PC-3 (cell line): Measurements from ENCODE around the gene NEDD4. TPM values are rescaled to one million over a fixed set of nuclear protein-coding genes. Genes with fewer than 3 reads are reported as not detected.

ENCODE experiments used
- ATAC-seq: fragments of 200-7000 bp; cut with Tn5 transposase; 2 replicates; pipeline ENCODE4 v1.9.1; 2020; ENCODE audit warnings: mild to moderate bottlenecking, moderate library complexity
- BruUV-seq: library from RNA; stranded (reverse); fragments of 400-500 nt; replicated peaks from 2 replicates; lab custom pipeline; 2021; lab: Mats Ljungman, UMichigan
- CTCF ChIA-PET: fragments of 300-600 bp; sonication (Branson Sonifier 250); formaldehyde crosslinking; loops from one replicate; lab custom pipeline; 2022; ENCODE audit warnings: antibody characterized with exemption; lab: Charles Lee
- POLR2A ChIA-PET: fragments of 300-600 bp; sonication (Branson Sonifier 250); formaldehyde crosslinking; loops from one replicate; lab custom pipeline; 2022; ENCODE audit warnings: antibody characterized with exemption; ENCODE audit not compliant: unreplicated experiment; lab: Charles Lee
- DNase-seq: peaks from one replicate; pipeline ENCODE4 v3.0.0-alpha.2; 2015
- H2AFZ ChIP-seq: fragments of 300-600 bp; sonication (generic); 2 replicates; pipeline ENCODE4 v1.6.0; 2016; ENCODE audit warnings: antibody characterized with exemption, low read length
- H3F3A ChIP-seq: fragments of 300-600 bp; sonication (generic); one replicate; pipeline ENCODE4 v1.6.0; 2017; ENCODE audit warnings: antibody characterized with exemption, low read length, control low read depth, mild to moderate bottlenecking; ENCODE audit not compliant: unreplicated experiment
- H3K27ac ChIP-seq: fragments of 300-600 bp; sonication (generic); 2 replicates; pipeline ENCODE4 v1.5.1; 2016; ENCODE audit warnings: mild to moderate bottlenecking, low read length
- H3K27me3 ChIP-seq: fragments of 300-600 bp; sonication (generic); 2 replicates; pipeline ENCODE4 v1.6.1; 2016; ENCODE audit warnings: low read length, mixed read lengths
- H3K36me3 ChIP-seq: fragments of 300-600 bp; sonication (generic); 2 replicates; pipeline ENCODE4 v1.6.1; 2016; ENCODE audit warnings: low read depth, mixed run types, low read length, mixed read lengths
- H3K4me1 ChIP-seq: fragments of 300-600 bp; sonication (generic); 2 replicates; pipeline ENCODE4 v1.5.1; 2016; ENCODE audit warnings: low read length; ENCODE audit not compliant: insufficient read depth
- H3K4me2 ChIP-seq: fragments of 300-600 bp; sonication (generic); 2 replicates; pipeline ENCODE4 v1.6.0; 2016; ENCODE audit warnings: low read length
- H3K4me3 ChIP-seq: fragments of 300-600 bp; sonication (generic); 2 replicates; pipeline ENCODE4 v1.5.1; 2016; ENCODE audit warnings: mild to moderate bottlenecking, low read length, mixed read lengths
- H3K79me2 ChIP-seq: fragments of 300-600 bp; sonication (generic); 2 replicates; pipeline ENCODE4 v1.6.1; 2017; ENCODE audit warnings: low read length, mixed read lengths
- H3K9ac ChIP-seq: fragments of 300-600 bp; sonication (generic); 2 replicates; pipeline ENCODE4 v1.6.0; 2016; ENCODE audit warnings: mild to moderate bottlenecking, low read length
- H3K9me2 ChIP-seq: fragments of 300-600 bp; sonication (generic); replicated peaks from 2 replicates; pipeline ENCODE4 v1.6.1; 2016; ENCODE audit warnings: mixed run types, low read length, mixed read lengths
- H3K9me3 ChIP-seq: fragments of 300-600 bp; sonication (generic); 2 replicates; pipeline ENCODE4 v1.6.1; 2016; ENCODE audit warnings: low read length, mixed read lengths
- H4K20me1 ChIP-seq: fragments of 300-600 bp; sonication (generic); 2 replicates; pipeline ENCODE4 v1.6.1; 2016; ENCODE audit warnings: low read length, mixed read lengths
- EZH2 ChIP-seq: fragments of 300-600 bp; sonication (generic); IDR thresholded peaks from one replicate; pipeline ENCODE4 v1.6.1; 2017; ENCODE audit warnings: antibody characterized with exemption, mild to moderate bottlenecking, low read length; ENCODE audit not compliant: unreplicated experiment
- EZH2phosphoT487 ChIP-seq: fragments of 300-600 bp; sonication (generic); IDR thresholded peaks from 2 replicates; pipeline ENCODE4 v1.6.1; 2018; ENCODE audit warnings: mild to moderate bottlenecking, antibody characterized with exemption, low read length, borderline replicate concordance
- intact Hi-C: fragments of 100-400 bp; cut with micrococcal nuclease; formaldehyde crosslinking; loops from 2 replicates; pipeline ENCODE4 v1.9.0; 2023
- total RNA-seq: library from RNA; depleted of rRNA; stranded (reverse); fragments of >200 nt; gene quantifications from 2 replicates; pipeline ENCODE4 v1.2.3, GENCODE V29; 2014
- TF ChIP-seq, protein P1 (sequence below): fragments of 300-600 bp; sonication (generic); conservative IDR thresholded peaks from 2 replicates; pipeline ENCODE4 v1.5.1; 2017; ENCODE audit warnings: antibody characterized with exemption, low read depth, mild to moderate bottlenecking, low read length

NEDD4 gene
- total RNA-seq, 1 experiment from 2014 or later, result 9.6 TPM

DNA sequence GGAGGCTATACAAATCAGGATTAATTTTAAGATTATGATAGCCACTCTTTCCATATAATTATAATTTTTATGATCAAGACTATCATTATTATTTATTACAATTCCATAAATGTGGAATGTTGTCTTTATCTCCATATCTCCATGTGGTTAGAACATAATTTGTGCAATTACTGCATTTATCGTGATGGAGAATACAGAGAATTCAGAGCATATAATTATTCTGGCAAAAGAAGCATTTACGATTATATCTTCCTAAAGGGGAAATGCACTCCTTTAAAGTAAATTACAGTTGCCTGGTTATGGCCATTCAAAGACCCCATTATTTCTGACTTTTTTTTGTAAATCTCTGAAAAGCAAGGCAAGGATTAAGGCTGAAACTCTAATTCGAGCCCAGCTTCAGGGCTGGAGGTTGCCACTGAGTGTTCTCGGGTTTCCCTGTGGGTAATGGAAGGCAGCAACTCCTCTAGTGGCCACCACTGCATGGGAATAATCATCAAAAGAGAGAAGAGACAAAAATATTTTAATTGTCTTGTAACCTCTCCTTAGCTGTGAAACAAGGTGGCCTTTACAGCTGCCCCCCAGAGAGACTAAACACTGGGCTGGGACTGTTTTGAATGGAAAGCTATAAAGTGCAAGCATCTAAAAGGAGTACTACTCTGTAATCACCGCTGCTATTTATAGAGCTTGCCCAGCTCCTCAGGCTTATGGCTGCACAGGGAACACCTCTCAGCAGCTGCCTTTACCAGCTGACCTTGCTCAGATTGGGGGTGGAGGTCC lies 190.6 kb downstream of the NEDD4 start:
- CTCF ChIA-PET, result interaction anchor here (0.7 kb wide), 1 partner anchor 43 kb away, joined by 3 read pairs; no protein-coding TSS in a partner anchor

DNA sequence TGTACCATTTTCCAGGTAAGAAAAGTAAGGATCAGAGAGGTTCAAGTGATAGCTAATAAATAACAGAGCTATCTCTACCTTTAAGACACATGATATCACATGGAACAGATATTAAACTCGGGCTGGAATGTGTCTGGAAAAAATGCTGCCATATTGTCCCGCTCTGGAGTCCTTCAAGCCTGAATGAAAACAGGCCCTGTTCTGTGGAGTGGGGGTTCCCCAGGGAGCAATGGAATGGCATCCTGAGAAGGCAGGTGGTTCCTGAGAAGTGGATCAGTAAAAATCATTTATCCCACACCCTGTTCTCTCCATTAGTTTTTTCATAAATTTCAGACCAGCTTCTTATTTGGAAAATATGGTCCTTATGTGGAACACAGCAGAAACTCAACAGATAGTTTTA lies 193.2 kb downstream of the NEDD4 start:
- Histone ChIP-seq H2AFZ (peak overlapping the region; percentile 94), H3K4me2 (no peak overlapping the region), H3K27me3 (no peaks in the 10 kb centered on the region), H3K9me3 (no peaks in the 10 kb centered on the region), H3K4me1 (no peaks in the 10 kb centered on the region; the same call in 1 of the 2 replicates), H3K9me2 (no peaks in the 10 kb centered on the region), H3K9ac (no peak overlapping the region), H3K36me3 (no peaks in the 10 kb centered on the region), H3K79me2 (no peaks in the 10 kb centered on the region), H4K20me1 (no peaks in the 10 kb centered on the region), H3K27ac (no peak overlapping the region), H3K4me3 (no peak overlapping the region), H3F3A (no peaks in the 10 kb centered on the region)
- TF ChIP-seq EZH2phosphoT487 (no peak), EZH2 (no peak)
- TF ChIP-seq, protein P1, sequence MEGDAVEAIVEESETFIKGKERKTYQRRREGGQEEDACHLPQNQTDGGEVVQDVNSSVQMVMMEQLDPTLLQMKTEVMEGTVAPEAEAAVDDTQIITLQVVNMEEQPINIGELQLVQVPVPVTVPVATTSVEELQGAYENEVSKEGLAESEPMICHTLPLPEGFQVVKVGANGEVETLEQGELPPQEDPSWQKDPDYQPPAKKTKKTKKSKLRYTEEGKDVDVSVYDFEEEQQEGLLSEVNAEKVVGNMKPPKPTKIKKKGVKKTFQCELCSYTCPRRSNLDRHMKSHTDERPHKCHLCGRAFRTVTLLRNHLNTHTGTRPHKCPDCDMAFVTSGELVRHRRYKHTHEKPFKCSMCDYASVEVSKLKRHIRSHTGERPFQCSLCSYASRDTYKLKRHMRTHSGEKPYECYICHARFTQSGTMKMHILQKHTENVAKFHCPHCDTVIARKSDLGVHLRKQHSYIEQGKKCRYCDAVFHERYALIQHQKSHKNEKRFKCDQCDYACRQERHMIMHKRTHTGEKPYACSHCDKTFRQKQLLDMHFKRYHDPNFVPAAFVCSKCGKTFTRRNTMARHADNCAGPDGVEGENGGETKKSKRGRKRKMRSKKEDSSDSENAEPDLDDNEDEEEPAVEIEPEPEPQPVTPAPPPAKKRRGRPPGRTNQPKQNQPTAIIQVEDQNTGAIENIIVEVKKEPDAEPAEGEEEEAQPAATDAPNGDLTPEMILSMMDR, result no peak
- ATAC-seq (no peak), DNase-seq (no peak)
- POLR2A ChIA-PET, result no interaction called here
- CTCF ChIA-PET, result no interaction called here
- no TSS peak for BruUV-seq
- intact Hi-C loops, result no loop called here

More for the DNA sequence above, 190.6 kb downstream of the NEDD4 start:
- no TSS peak for BruUV-seq
- H3K9me2 ChIP-seq, result no peaks in the 10 kb centered on the region
- intact Hi-C loops, result no loop called here
- H3K27me3 ChIP-seq, result no peaks in the 10 kb centered on the region
- H3K4me2 ChIP-seq, result no peak overlapping the region
- no peaks in the 10 kb centered on the region for H3K4me1 ChIP-seq
- no peaks in the 10 kb centered on the region for H3F3A ChIP-seq
- ATAC-seq (peak; percentile 38; the same call in 1 of the 2 replicates), DNase-seq (no peak)
- POLR2A ChIA-PET, result no interaction called here
- H2AFZ ChIP-seq, result 0 out of 2 replicates have a peak overlapping the region, but pooled peaks have one; percentile 26
- H3K9me3 ChIP-seq, result no peaks in the 10 kb centered on the region
- no peaks in the 10 kb centered on the region for H3K36me3 ChIP-seq
- H3K79me2 ChIP-seq, result no peaks in the 10 kb centered on the region
- H3K27ac ChIP-seq, result no peak overlapping the region
- H4K20me1 ChIP-seq, result no peaks in the 10 kb centered on the region
- H3K9ac ChIP-seq, result no peak overlapping the region
- TF ChIP-seq, protein P1, result no peak
- no peak for TF ChIP-seq EZH2
- TF ChIP-seq EZH2phosphoT487, result no peak
- H3K4me3 ChIP-seq, result no peak overlapping the region
